Pons (tissue), 1 donor: ENCODE results near the gene TXNDC2.

ENCODE experiments used
- DNase-seq: peaks from one replicate; pipeline ENCODE4 v3.0.0-alpha.2; 2016; ENCODE audit warnings: low spot score

TXNDC2 gene

GRCh38 chr18:9913526-9914333 is 28.0 kb downstream of the TXNDC2 start, which contains the start of gene VAPA:
TSS of gene VAPA (plus strand) at chr18:9914016. CDS start at chr18:9914257, 241 bp downstream.
- DNase-seq: peak; percentile 98

- DNase-seq: no peak
Observed at GRCh38 chr18:9914334-9914583, 28.5 kb downstream of the TXNDC2 start.

DNA sequence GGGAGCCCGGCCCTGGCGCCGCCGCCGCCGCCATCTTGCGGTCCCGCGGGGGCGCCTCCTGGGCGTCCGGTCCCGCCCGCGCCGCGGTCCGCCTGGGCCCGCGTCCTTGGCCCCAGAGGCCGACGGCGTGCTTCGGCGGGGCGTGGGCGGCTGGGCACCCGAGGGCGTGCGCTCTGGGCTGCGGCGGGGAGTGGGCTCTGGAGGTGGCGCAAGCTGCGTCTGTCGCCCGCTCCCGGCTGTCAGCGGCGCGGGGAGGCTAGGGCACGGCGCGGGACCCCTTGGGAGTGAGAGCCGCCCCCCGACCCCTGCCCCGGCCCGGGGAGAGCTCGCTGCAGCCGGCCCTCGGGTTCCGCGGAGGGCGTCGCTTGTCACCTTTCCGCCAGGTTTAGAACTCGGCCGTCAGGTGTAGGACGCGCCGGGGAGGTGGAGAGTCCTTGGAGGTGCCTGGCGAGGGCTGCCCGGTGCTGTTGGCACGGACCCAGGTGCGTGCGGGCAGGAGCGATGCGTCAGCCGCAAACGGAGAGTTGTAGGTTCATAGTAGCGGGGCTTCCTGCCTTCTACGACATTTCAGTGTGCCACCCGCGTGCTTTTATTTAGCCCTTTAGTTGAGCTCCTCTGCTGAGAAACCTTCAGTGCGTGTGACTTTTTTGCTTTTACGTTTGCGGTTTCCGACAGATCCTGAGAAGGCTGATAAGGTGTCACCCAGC is 29.0 kb downstream of the TXNDC2 start:
- DNase-seq: no peak

DNA sequence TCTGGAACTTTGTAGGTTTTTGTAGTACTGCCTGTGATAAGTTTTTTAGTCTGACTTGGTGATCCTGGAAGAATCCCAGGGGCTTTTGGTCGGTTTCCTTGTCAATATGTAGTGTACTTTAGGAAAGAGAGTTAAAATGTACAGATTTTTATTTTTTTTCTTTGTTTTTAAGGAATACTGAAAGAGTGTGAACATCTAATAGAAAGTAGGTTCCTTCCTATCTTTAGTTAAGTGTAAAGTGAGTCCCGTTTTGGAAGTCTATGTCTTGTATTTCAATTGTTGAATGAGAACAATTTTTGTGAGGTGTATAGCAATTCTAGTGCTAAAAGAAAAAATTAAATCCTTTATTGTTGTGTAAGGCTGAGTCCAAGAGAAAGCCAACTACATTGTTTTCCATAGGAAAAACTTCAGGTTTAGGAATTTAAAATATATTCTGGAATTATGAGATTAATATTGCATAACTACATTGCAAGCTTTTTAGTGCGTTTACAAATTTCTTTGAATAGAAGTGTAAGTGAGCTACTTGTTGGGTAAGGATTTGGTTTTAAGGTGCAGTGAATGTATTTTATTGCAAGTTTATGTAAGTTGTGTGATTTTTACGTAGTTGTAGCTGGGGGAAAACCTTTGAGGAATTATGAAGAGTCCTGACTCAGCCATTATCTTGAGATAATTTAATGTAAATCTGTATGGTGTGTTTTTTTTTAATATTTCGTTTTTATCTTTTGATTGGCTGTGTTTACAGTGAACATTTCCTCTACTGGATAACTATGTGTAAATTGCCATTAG is 29.7 kb downstream of the TXNDC2 start:
- DNase-seq: no peak

DNA sequence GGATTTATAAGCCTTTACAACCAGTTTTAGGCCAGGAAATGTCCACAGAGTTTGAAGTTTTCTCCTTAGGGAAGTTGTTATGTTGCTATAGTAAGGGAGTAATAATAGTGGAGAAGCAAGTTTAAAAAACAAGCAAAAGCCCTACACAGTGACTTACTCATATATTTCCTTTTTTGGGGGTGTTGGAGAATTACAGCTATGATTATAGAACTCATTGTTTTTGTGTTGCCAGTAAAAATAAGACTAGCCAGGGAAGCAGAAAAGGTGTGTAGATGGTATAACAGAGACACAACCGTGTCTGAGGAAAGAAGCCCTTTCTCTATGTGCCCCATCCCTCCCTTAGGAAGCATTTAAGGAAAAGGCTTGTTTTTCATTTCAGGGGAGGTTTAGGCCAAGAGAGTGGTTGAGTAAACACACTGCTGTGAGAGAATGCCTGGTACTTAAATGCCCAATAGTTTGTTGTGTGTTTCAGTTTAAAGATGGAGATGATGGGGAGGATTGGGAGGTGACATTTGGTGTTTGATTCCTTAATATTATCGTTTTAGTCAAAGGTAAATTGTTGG is 30.4 kb downstream of the TXNDC2 start:
- no peak for DNase-seq

- DNase-seq: no peak
Observed at GRCh38 chr18:9916808-9917207, 31.0 kb downstream of the TXNDC2 start.

GRCh38 chr18:9918016-9918680 is 32.4 kb downstream of the TXNDC2 start:
- no peak for DNase-seq

DNA sequence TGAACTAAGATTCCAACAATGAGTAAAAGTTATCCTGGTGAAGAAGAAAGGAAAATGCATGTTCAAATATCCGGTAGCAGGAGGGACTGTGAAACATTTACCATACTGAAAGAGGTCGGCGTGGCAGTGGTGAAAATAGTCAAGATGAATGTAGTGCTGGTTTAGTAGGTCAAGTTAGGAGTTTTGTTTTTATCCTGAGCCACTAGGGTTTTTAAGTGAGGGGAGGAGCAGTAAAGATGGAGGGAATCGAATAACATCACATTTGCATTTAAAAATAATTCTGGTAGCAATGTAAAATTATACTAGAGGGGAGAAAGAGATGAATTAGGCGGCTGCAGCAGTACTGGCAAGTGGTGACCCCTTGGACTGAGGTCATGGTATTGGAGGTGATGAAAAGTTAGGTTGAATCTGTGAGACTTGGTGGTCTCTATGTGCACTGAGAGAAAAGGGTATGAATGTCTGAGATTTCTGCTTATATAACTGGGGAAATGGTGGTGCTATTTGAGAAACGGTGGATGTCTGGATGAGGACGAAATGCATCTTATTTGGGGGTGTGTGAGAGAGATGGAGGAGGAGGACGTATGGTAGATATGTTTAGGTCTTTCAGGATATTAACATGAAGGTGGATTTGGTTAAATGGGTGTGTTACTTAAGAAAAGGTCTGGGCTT is 33.9 kb downstream of the TXNDC2 start:
- DNase-seq: no peak

GRCh38 chr18:9922592-9923311 is 37.0 kb downstream of the TXNDC2 start:
- DNase-seq: no peak

- no peak for DNase-seq
Observed at GRCh38 chr18:9924371-9924943, 38.7 kb downstream of the TXNDC2 start.

- DNase-seq: peak; percentile 75
Observed at GRCh38 chr18:9925369-9925768, 39.6 kb downstream of the TXNDC2 start.

GRCh38 chr18:9925795-9926194 is 40.0 kb downstream of the TXNDC2 start:
- no peak for DNase-seq

GRCh38 chr18:9926223-9926894 is 40.6 kb downstream of the TXNDC2 start:
- no peak for DNase-seq

DNA sequence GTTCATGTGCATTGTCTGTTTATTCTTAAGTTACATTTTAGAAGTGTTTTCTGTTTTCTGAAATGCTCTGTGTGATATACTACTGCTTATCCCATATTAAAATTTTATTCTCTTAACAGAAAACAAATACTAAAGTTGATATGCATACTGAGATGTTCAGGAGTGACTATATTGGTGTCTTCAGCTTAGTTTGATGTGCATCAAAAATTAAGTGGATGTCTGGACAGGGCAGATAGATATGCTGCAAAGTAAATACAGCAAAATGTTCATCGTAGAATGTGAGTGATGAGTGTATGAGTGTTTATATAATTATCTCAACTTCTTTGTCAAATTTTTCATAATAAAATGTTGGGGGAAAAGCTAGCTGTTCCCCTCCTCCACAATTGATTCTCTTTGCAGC is 41.2 kb downstream of the TXNDC2 start:
- DNase-seq: no peak

DNA sequence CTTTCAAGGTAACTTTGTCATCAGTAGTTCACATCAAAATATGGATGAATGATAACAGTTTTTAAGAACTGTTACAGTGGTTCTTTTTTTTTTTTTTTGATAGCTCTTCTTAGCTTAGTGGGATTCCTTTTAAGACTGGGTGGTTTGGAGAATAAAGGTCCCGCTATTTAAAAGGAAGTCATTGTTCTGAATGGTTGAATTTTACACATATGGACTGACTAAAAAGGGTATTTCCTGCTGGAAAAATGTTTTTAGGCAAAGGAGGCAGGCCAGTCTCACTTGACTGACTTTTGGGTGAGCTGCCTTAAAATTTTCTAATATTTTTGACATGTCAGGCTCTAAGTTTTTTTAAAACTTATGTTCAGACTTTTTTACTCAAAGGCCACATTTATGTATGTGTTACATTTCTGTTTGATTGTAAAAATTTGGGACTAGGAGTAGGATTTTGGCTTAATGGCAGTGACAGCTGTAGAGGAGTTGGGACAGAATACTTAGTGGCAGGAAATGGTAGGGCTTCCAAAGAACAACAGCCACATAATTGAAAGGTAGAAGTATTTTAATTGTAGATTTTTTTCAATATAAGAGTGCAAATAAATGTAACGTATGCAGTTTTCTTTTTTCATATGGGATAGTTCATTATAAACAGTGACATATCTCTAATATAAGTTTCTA is 41.8 kb downstream of the TXNDC2 start:
- no peak for DNase-seq

GRCh38 chr18:9928646-9929259 is 43.0 kb downstream of the TXNDC2 start:
- no peak for DNase-seq

DNA sequence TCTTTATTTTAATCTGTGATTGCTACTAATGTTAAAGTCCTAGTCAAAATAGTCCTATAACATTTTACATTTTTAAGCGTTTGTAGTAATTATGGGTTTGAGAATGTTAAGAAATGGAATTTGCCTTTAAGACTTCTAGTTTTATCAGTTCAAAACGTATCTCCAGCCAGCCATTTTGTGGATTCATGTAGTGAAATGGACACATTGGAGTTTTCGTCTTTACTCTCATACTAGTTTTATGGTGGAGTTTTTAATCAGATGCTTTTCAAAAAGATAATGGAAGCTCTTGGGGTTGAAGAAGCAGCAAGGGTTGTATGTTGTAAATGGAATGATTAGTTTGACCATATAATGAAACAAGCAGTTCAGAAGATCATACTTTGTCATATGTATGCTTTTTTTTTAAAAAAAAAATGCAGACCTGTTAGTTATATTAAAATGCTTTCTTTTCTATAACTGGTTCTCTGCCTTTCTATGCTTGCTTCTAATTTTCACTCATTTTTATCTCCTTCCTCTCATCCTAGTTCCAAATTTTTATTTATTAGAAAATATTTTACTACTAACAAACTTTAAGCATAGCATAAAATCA is 44.6 kb downstream of the TXNDC2 start:
- DNase-seq: no peak

GRCh38 chr18:9931146-9931545 is 45.4 kb downstream of the TXNDC2 start:
- no peak for DNase-seq
